Esophagus (tissue), 2 donors: ENCODE data around the gene SPEN. TPM values are rescaled to one million over a fixed set of nuclear protein-coding genes. Genes with fewer than 3 reads are reported as not detected.

Experiments
- H3K27ac ChIP-seq, 2 donors: one replicate each; pipeline ENCODE4 v1.5.1; 2013; ENCODE audit warnings: low read depth in 2 of 2, mild to moderate bottlenecking in 2 of 2, inconsistent platforms in 1 of 2, low read length in 1 of 2, moderate library complexity in 1 of 2
- H3K27me3 ChIP-seq, 2 donors: one replicate each; pipeline ENCODE4 v1.6.1; 2013; ENCODE audit warnings: low read length in 2 of 2, control low read depth in 1 of 2, mild to moderate bottlenecking in 1 of 2; ENCODE audit not compliant: insufficient read depth in 2 of 2, control insufficient read depth in 1 of 2
- H3K36me3 ChIP-seq, 2 donors: one replicate each; pipeline ENCODE4 v1.6.1; 2013; ENCODE audit warnings: low read length in 1 of 2; ENCODE audit not compliant: control insufficient read depth in 2 of 2, insufficient read depth in 2 of 2
- H3K4me1 ChIP-seq, 2 donors: one replicate each; pipeline ENCODE4 v1.6.1; 2013; ENCODE audit warnings: low read length in 1 of 2; ENCODE audit not compliant: control insufficient read depth in 2 of 2, insufficient read depth in 2 of 2
- H3K4me3 ChIP-seq, 2 donors: one replicate each; pipeline ENCODE4 v1.5.1; 2013; ENCODE audit warnings: low read length in 2 of 2, mild to moderate bottlenecking in 2 of 2, low read depth in 1 of 2, moderate library complexity in 1 of 2
- H3K9me3 ChIP-seq, 2 donors: one replicate each; pipeline ENCODE4 v1.6.1; 2013; ENCODE audit warnings: mild to moderate bottlenecking in 2 of 2, low read depth in 1 of 2, low read length in 1 of 2, moderate library complexity in 1 of 2; ENCODE audit not compliant: control insufficient read depth in 2 of 2, insufficient read depth in 1 of 2
- WGBS, 2 donors: extraction: QIAGEN DNeasy Blood & Tissue Kit; methylation state at CpG; one replicate each; pipeline ENCODE4 v1.1.7; 2013; 5-methylcytosine and 5-hydroxymethylcytosine counted together
- polyA plus RNA-seq, 2 donors: library from polyadenylated mRNA; stranded (reverse); fragments of 200-250 nt; gene quantifications; one replicate each; pipeline ENCODE4 v1.2.3, GENCODE V29; 2013
- donor health status: healthy with polysubstance abuse.
- donor health status: Bipolar disorder and iron deficiency.

Gene SPEN
- polyA plus RNA-seq, 2 donors: 14.4 to 15.3 TPM

GRCh38 chr1:15851210-15852035 is 3.9 kb downstream of the SPEN start:
- Histone ChIP-seq H3K4me3 (no peak overlapping the region), H3K4me1 (no peaks in the 10 kb centered on the region), H3K36me3 (no peaks in the 10 kb centered on the region), H3K27ac (no peak overlapping the region), H3K9me3 (no peaks in the 10 kb centered on the region), H3K27me3 (no peaks in the 10 kb centered on the region)
- WGBS, 2 donors: 60 to 61% methylated on average over 16 of the region's 16 CpGs

GRCh38 chr1:15852036-15852827 is 4.7 kb downstream of the SPEN start:
- Histone ChIP-seq H3K27ac (no peak overlapping the region), H3K36me3 (no peaks in the 10 kb centered on the region), H3K4me3 (no peak overlapping the region), H3K4me1 (peaks cover 0 to 2% of the 10 kb centered on the region in 2 donors), H3K27me3 (no peaks in the 10 kb centered on the region), H3K9me3 (no peaks in the 10 kb centered on the region)
- 56% methylated on average over 6 of the region's 6 CpGs for WGBS, 2 donors

GRCh38 chr1:15852828-15853302 is 5.4 kb downstream of the SPEN start:
- H3K4me1 ChIP-seq: peaks cover 0 to 2% of the 10 kb centered on the region in 2 donors
- H3K36me3 ChIP-seq: no peaks in the 10 kb centered on the region
- no peak overlapping the region for H3K27ac ChIP-seq
- no peak overlapping the region for H3K4me3 ChIP-seq
- 81 to 87% methylated on average over 3 of the region's 3 CpGs for WGBS, 2 donors
- H3K9me3 ChIP-seq: no peaks in the 10 kb centered on the region
- no peaks in the 10 kb centered on the region for H3K27me3 ChIP-seq

- H3K4me1 ChIP-seq: peaks cover 0 to 2% of the 10 kb centered on the region in 2 donors
- WGBS, 2 donors: 94% methylated on average over 5 of the region's 5 CpGs
Measured at GRCh38 chr1:15856888-15857287, 9.4 kb downstream of the SPEN start.

GRCh38 chr1:15858069-15858670 is 10.7 kb downstream of the SPEN start:
- H3K27ac ChIP-seq: peak overlapping the region in 1 of 2 donors; percentile 19
- no peak overlapping the region for H3K4me3 ChIP-seq
- H3K27me3 ChIP-seq: no peaks in the 10 kb centered on the region
- peaks cover 0 to 2% of the 10 kb centered on the region in 2 donors for H3K4me1 ChIP-seq
- H3K9me3 ChIP-seq: no peaks in the 10 kb centered on the region
- 74 to 76% methylated on average over 6 of the region's 6 CpGs for WGBS, 2 donors
- no peaks in the 10 kb centered on the region for H3K36me3 ChIP-seq

More at GRCh38 chr1:15856888-15857287, 9.4 kb downstream of the SPEN start:
- Histone ChIP-seq H3K9me3 (no peaks in the 10 kb centered on the region), H3K27ac (no peak overlapping the region), H3K36me3 (no peaks in the 10 kb centered on the region), H3K4me3 (no peak overlapping the region), H3K27me3 (no peaks in the 10 kb centered on the region)

- no peak overlapping the region for H3K4me3 ChIP-seq
- no peaks in the 10 kb centered on the region for H3K9me3 ChIP-seq
- peaks cover 0 to 2% of the 10 kb centered on the region in 2 donors for H3K4me1 ChIP-seq
- H3K36me3 ChIP-seq: no peaks in the 10 kb centered on the region
- H3K27ac ChIP-seq: no peak overlapping the region
- H3K27me3 ChIP-seq: no peaks in the 10 kb centered on the region
- 87 to 90% methylated on average over 8 of the region's 8 CpGs for WGBS, 2 donors
Measured at GRCh38 chr1:15858672-15859372, 11.3 kb downstream of the SPEN start.

- H3K36me3 ChIP-seq: no peaks in the 10 kb centered on the region
- no peaks in the 10 kb centered on the region for H3K27me3 ChIP-seq
- no peak overlapping the region for H3K4me3 ChIP-seq
- H3K9me3 ChIP-seq: no peaks in the 10 kb centered on the region
- H3K27ac ChIP-seq: no peak overlapping the region
- WGBS, 2 donors: 82 to 92% methylated on average over 2 of the region's 2 CpGs
- no peaks in the 10 kb centered on the region for H3K4me1 ChIP-seq
Measured at GRCh38 chr1:15863156-15863901, 15.8 kb downstream of the SPEN start.

- Histone ChIP-seq H3K4me1 (no peaks in the 10 kb centered on the region), H3K36me3 (no peaks in the 10 kb centered on the region), H3K27me3 (no peaks in the 10 kb centered on the region), H3K27ac (no peak overlapping the region), H3K9me3 (no peaks in the 10 kb centered on the region), H3K4me3 (no peak overlapping the region)
- 87 to 93% methylated on average over 3 of the region's 3 CpGs for WGBS, 2 donors
Measured at GRCh38 chr1:15866721-15867201, 19.3 kb downstream of the SPEN start.
